Fibroblast of lung (primary cell): ENCODE results near the gene TENM4. TPM values are rescaled to one million over a fixed set of nuclear protein-coding genes. Genes with fewer than 3 reads are reported as not detected.

Experiments used
- DNase-seq, 2 donors: peaks; one replicate each; pipeline versions ENCODE4 v3.0.0 to v3.0.0-alpha.2; 2010; ENCODE audit warnings: low read depth in 2 of 2
- H2AFZ ChIP-seq: 2 replicates; pipeline ENCODE4 v1.5.1; 2012; ENCODE audit warnings: low read length, control low read depth, inconsistent platforms
- H3K27ac ChIP-seq: 2 replicates; pipeline ENCODE4 v1.5.1; 2011; ENCODE audit warnings: low read length, control low read depth; ENCODE audit not compliant: insufficient read depth
- H3K27me3 ChIP-seq: 2 replicates; pipeline ENCODE4 v1.5.1; 2011; ENCODE audit warnings: mild to moderate bottlenecking, low read length; ENCODE audit not compliant: control insufficient read depth, insufficient read depth
- H3K36me3 ChIP-seq: 2 replicates; pipeline ENCODE4 v1.5.1; 2011; ENCODE audit warnings: low read length; ENCODE audit not compliant: control insufficient read depth, insufficient read depth
- H3K4me1 ChIP-seq: 2 replicates; pipeline ENCODE4 v1.5.1; 2011; ENCODE audit warnings: low read length; ENCODE audit not compliant: control insufficient read depth, insufficient read depth; ENCODE audit errors: extremely low read depth
- H3K4me2 ChIP-seq: 2 replicates; pipeline ENCODE4 v1.5.1; 2011; ENCODE audit warnings: low read length, control low read depth; ENCODE audit not compliant: insufficient read depth; ENCODE audit errors: extremely low read depth
- H3K4me3 ChIP-seq, 4 experiments: fragments of 200-600 bp in 1 of 4; sonication (generic) in 1 of 4; replicated peaks in 1 of 4; 2 replicates each; pipeline ENCODE4 v1.5.1; 2011 to 2016; ENCODE audit warnings: low read length in 4 of 4, low read depth in 3 of 4, mild to moderate bottlenecking in 3 of 4, control low read depth in 2 of 4, inconsistent platforms in 1 of 4, mixed read lengths in 1 of 4; ENCODE audit not compliant: insufficient read depth in 1 of 4; ENCODE audit errors: control extremely low read depth in 1 of 4
- H3K79me2 ChIP-seq: 2 replicates; pipeline ENCODE4 v1.5.1; 2012; ENCODE audit warnings: mild to moderate bottlenecking, low read length, inconsistent platforms; ENCODE audit not compliant: control insufficient read depth, insufficient read depth
- H3K9ac ChIP-seq: 2 replicates; pipeline ENCODE4 v1.5.1; 2011; ENCODE audit warnings: mild to moderate bottlenecking, low read length, control low read depth; ENCODE audit not compliant: insufficient read depth
- H3K9me3 ChIP-seq: 2 replicates; pipeline ENCODE4 v1.5.1; 2012; ENCODE audit warnings: low read depth, low read length; ENCODE audit not compliant: control insufficient read depth, insufficient read depth
- H4K20me1 ChIP-seq: 2 replicates; pipeline ENCODE4 v1.5.1; 2011; ENCODE audit warnings: low read length; ENCODE audit not compliant: control insufficient read depth, insufficient read depth; ENCODE audit errors: extremely low read depth
- CTCF ChIP-seq, 2 donors: IDR thresholded peaks in 1 of 2; conservative IDR thresholded peaks in 1 of 2; 1 replicate in 1 of 2; 2 replicates in 1 of 2; pipeline ENCODE4 v1.5.1; 2011 to 2012; ENCODE audit warnings: low read length in 2 of 2, control low read depth in 1 of 2, inconsistent platforms in 1 of 2, low read depth in 1 of 2, mild to moderate bottlenecking in 1 of 2
- EZH2 ChIP-seq: IDR thresholded peaks from 2 replicates; pipeline ENCODE4 v1.5.1; 2012; ENCODE audit warnings: low read length, control low read depth, mild to moderate bottlenecking; ENCODE audit errors: missing control alignments
- polyA plus RNA-seq, 2 donors: library from polyadenylated mRNA; depleted of rRNA in 1 of 2; stranded (reverse) in 1 of 2; unstranded in 1 of 2; fragments of >200 nt; gene quantifications; 2 replicates each; pipeline ENCODE4 v1.2.1, GENCODE V29; 2011 to 2012; ENCODE audit warnings: missing spikeins in 1 of 2
- total RNA-seq: library from RNA; depleted of rRNA; stranded (reverse); fragments of >200 nt; gene quantifications from 2 replicates; pipeline ENCODE4 v1.2.1, GENCODE V29; 2014

The TENM4 gene
- total and polyA plus RNA-seq, 2 donors (not counting 1 experiment from before 2014, with no cell fraction given), result 4.6 to 48.4 TPM

- no peak overlapping the region for H3K9ac ChIP-seq
- no peak overlapping the region for H3K4me2 ChIP-seq
- no peaks in the 10 kb centered on the region for H3K9me3 ChIP-seq
- no peak for DNase-seq
- H2AFZ ChIP-seq, result no peak overlapping the region
- H3K79me2 ChIP-seq, result no peaks in the 10 kb centered on the region
- no peaks in the 10 kb centered on the region for H4K20me1 ChIP-seq
- TF ChIP-seq EZH2 (no peak), CTCF (conservative IDR thresholded peaks at IDR 0.05 in 1 of 2, IDR thresholded peaks at IDR 0.05 in 1 of 2; ENCODE audit: low read depth in 1 of 2, low read length in 2 of 2) (no peak)
- no peak overlapping the region for H3K27ac ChIP-seq
- H3K27me3 ChIP-seq, result no peaks in the 10 kb centered on the region
- no peak overlapping the region for H3K4me3 ChIP-seq
- H3K4me1 ChIP-seq, result no peaks in the 10 kb centered on the region
- H3K36me3 ChIP-seq, result no peaks in the 10 kb centered on the region
These were observed 705.1 kb downstream of the TENM4 start for GRCh38 chr11:78735711-78736110.

GRCh38 chr11:78733031-78733430 is 707.8 kb downstream of the TENM4 start:
- no peak overlapping the region for H3K9ac ChIP-seq
- no peak overlapping the region for H2AFZ ChIP-seq
- H3K4me2 ChIP-seq, result no peak overlapping the region
- no peak for TF ChIP-seq CTCF (conservative IDR thresholded peaks at IDR 0.05 in 1 of 2, IDR thresholded peaks at IDR 0.05 in 1 of 2; ENCODE audit: low read depth in 1 of 2, low read length in 2 of 2)
- no peak for TF ChIP-seq EZH2
- no peaks in the 10 kb centered on the region for H3K9me3 ChIP-seq
- no peak overlapping the region for H3K4me3 ChIP-seq
- H3K4me1 ChIP-seq, result no peaks in the 10 kb centered on the region
- no peaks in the 10 kb centered on the region for H4K20me1 ChIP-seq
- no peaks in the 10 kb centered on the region for H3K27me3 ChIP-seq
- no peaks in the 10 kb centered on the region for H3K36me3 ChIP-seq
- no peak overlapping the region for H3K27ac ChIP-seq
- H3K79me2 ChIP-seq, result no peaks in the 10 kb centered on the region
- no peak for DNase-seq

GRCh38 chr11:78732246-78732645 is 708.6 kb downstream of the TENM4 start:
- Histone ChIP-seq H3K9ac (no peak overlapping the region), H3K4me2 (no peak overlapping the region), H4K20me1 (no peaks in the 10 kb centered on the region), H2AFZ (no peak overlapping the region), H3K9me3 (no peaks in the 10 kb centered on the region), H3K4me3 (no peak overlapping the region), H3K27ac (no peak overlapping the region), H3K27me3 (no peaks in the 10 kb centered on the region), H3K4me1 (no peaks in the 10 kb centered on the region), H3K36me3 (no peaks in the 10 kb centered on the region), H3K79me2 (no peaks in the 10 kb centered on the region)
- TF ChIP-seq CTCF (conservative IDR thresholded peaks at IDR 0.05 in 1 of 2, IDR thresholded peaks at IDR 0.05 in 1 of 2; ENCODE audit: low read depth in 1 of 2, low read length in 2 of 2) (no peak), EZH2 (no peak)
- DNase-seq, result no peak
